Measurements from ENCODE around the gene LGALSL.

The LGALSL gene

DNA sequence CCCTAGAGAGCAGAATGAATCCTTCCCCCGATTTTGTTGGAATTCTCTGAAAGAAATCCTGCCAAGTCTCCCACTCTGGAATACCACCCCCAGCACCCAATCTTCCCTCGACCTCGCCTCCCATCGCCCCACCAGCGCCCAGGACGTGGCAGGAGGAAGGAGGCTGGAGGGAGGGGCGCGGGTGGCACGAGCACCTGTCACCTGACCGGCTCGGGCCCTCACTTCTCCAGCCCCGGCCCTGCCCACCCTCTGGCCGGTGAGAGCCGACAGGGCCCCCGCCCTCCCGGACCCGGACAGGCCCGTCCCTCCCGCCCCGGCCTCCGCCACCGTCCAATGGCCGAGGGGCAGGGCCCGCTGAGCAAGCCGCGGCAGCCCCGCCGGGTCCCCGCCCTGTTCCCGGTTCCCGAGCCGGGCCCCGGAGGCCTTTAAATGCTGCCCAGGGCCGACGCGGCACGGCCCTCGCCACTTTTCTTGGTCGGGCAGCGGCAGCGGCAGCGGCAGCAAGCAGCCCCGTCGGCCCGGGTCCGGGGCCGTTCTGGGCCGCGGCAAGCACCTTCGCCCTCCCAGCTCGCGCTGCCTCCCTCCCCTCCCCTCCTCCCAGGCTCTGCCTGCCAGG lies at the start of gene LGALSL:
Gene LGALSL, plus strand, starts transcription at position 393 of the 616 bp plus-strand sequence. CDS start 384 bp downstream, outside the sequence.
- DNase-seq (ENCODE audit: low read depth): no peak

DNA sequence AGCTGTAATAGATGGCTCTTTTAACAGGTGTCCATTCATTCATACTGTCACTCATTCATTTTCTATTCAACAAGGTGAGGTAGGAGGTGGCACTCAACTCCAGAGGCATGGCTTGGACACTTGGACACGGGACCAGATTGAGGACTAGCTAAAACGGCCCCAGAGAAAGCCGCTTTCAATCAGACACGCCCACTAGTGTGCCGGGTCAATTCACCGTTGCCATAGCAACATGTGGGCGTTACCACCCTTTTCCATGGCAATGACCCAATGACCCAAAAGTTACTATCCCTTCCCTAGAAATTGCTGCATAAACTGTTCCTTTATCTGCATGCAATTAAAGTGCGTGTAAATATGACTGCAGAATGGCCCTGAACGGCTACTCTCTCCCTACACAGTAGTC lies 49.2 kb upstream of the LGALSL start:
- no peak for DNase-seq (ENCODE audit: low read depth)

DNA sequence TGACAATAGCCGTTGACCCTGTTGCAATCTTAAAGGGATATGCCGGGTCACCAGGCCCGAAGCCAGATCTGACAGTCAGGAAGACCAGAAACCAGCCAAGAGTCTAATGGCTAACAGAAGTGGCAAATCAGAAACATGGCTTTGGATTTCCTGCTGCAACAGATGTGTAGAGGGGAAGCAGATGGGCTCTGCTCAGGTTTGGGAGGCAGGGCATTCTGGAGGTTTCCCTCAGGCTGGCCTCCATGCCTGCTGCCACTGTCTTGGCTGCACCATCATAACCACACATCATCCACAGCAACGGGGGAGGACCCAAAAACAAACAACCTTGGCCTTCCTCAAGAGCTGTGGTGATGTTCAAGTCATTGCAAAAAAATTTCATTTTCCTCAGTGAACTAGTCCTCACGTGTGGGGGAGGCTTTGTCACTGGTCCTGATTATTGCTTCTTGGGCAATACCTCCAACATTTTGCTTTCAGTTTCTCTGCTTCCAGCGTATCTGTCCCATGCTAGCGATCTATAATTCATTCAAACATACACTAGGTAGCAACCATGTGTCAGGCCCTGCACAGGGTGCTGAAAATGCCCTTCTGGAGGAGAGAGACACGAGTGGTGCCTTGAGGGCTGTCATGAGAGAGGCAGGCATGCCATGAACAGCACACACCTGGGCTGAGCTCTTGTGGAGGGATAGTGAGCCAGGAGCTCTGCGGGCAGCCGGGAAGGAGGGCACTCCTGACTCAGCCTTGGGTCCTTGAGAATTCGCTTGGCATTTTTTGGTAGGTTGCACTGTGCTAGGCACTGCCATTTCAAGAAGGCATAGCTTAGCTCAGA lies 48.2 kb upstream of the LGALSL start:
- no peak for DNase-seq (ENCODE audit: low read depth)

DNA sequence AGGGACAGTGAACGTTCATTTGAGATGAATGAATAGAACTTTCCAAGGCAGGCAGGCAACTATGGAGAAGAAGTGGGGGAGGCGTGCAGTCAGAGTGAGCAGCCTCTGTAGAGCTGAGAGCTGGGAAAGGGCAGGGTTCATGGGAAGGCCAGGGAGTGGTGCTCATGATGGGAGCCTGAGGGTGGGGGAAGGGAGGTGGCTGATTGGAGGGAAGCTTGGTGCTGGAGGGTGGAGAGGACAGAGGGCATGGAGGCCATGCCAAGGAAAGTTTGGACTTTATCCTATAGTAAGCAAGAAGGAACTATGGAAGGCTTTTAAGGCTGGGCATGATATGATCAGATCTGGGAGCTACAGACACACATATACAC lies 47.6 kb upstream of the LGALSL start:
- no peak for DNase-seq (ENCODE audit: low read depth)

DNA sequence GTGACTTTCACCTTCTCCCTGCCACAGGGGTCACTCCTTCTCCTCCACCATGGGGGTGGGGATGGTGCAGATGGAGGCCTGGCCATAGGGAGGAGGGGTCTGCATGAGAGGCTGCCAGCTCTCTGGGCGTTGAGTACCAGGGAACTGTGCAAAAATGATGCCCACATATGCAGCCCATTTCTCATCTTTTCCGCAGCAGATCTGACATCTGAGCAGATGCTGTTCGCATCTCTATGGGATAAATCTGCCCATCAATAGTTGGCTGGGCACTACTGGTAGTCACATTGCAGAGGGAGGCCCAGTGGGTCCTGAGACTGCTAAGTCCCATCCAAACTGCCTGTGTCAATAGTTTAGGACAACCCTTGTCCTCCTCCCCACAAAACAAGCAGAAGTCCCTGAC lies 45.9 kb upstream of the LGALSL start:
- no peak for DNase-seq (ENCODE audit: low read depth)

DNA sequence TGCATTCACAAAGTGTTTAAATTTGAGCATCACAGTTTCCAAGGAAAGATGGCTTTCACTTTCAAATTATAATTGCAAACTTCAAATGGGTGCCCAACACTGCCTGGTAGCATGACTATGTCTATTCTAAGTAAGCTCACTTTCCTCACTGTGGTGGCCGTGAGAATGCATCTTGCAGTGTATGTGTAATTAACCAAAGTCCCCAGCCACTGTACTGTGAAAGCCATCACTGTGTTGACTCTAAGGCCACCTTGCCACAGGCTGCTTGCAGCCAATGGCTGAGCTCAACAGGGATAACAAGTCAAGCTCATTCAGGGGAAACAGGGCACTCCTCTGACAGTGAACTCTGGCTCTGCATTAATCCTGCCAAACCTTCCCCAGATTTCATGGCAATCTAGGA lies 43.3 kb upstream of the LGALSL start:
- no peak for DNase-seq (ENCODE audit: low read depth)

DNA sequence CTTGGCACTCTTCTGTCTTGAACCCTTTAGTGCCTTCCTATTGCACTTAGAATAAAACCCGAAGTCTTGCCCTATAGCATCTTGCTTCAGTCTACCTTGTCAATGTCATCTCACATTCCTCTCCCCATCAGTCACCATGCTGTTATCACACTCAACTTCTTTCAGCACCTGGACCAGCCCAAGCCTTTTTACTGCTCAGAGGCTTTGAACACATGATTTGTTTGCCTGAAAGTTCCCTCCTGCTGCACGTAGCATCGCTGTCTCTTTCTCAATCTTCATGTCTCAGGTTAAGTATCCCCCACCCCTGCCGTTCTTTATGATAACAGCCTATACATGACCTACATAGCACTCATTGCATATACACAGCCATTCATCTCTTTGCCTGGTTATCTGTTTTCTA lies 41.3 kb upstream of the LGALSL start:
- DNase-seq (ENCODE audit: low read depth): no peak

DNA sequence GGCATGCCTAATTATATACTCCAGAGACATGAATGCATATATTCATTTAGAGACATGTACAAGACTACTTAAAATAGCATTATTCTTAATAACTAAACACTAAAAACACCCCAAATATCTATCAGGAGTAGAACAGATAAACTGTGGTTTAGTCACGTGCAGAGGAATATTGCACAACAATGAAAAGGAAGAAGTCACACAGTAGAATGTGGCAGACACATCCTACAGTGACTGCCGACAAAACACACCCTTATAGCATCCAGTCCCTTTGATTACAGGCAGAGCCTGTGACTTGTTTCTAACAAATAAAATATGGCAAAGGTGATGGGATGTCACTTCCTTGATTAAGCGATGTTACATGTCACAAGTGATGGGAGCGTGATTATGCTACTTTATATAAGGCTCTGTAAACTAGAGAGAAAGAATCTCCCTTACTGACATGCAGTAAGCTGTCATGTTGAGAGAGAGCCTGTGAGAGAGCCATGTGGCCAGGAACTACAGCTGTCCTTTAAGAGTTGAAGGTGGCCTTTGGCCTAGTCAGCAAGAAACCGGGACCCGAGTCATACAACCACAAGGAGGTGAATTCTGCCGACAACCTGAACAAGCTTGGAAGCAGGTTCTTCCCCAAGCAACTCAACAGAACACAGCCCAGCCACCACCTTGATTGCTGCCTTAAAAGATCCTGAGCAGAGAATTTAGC lies 39.1 kb upstream of the LGALSL start:
- DNase-seq (ENCODE audit: low read depth): no peak

DNA sequence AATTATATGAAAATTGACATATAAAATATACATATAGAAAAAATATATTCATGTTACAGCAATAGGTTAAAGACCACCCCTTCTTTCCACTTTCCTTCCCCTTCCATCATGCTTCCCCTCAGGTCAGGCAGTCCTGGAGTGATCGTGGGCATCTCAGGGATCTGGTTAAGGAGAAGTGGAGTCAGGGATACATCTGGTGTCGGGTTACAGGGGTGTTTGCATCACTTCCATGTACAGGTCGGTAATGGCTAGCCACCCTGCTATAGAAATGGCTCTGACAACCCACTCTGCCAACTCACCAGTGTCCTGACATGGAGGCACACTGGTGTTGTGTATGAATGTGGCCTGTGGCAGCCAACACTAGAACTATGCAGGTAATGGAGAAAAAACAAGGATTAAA lies 36.3 kb upstream of the LGALSL start:
- no peak for DNase-seq (ENCODE audit: low read depth)

DNA sequence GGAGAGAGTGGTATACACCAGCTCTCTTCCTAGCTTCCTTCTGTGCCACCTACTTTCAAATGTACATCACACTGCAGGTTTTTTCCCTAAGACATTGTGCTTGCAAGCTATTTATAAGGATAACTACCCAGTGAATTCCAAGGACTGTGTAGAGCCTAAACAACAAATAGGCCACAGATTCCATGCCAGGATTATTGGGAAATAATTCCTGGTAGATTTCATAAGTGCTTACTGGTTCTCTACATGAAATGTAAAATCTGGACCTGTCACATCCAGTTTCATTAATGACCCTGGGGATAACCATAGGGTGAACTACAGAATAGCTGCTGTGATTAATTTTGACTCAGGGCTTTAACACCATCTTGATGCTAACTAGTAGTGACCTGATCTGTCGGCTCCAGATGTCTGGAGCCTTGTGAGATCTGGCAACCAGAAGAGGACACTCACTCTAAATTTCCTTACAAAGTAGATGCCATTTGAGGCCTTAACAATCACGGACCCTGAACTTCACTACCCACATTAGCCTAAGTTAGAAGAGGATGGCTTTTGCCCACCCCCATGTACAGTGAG lies 34.3 kb upstream of the LGALSL start:
- DNase-seq (ENCODE audit: low read depth): no peak

DNA sequence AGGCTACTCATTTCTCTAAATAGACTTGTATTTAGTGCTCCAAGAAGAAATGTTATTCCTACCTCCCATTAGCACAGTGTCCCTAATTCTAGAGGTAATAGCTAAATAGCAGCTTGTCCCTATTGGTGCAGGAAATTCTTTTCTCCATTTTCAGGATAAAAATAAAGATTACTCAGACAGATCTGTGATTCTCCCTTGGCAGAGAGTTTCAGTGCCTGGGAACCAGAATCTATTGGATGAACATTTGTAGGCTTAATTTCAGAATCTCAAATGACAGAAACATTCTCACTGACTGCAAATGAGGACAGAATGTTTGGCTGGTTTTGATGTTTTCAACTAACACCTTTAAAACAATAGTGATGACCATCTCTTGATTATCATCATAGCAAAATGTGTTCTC lies 33.3 kb upstream of the LGALSL start:
- DNase-seq (ENCODE audit: low read depth): no peak

DNA sequence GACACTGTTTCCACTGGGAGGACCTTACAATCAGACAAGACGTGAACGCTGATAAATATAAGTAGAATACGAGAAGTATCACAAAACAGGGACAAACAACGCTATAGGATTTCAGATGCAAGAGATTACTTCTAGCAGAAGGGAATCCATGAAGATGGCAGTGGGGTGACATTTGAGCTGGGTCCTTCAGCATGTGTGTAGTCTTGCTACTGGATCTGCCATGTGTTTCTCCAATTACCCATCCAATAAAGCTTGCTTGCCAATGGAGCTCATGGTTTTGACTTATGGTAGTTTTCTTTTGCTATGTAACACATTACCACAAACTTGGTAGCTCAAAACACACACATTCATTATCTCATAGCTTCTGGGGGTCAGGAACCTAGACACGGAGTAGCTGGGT lies 32.8 kb upstream of the LGALSL start:
- DNase-seq (ENCODE audit: low read depth): no peak

DNA sequence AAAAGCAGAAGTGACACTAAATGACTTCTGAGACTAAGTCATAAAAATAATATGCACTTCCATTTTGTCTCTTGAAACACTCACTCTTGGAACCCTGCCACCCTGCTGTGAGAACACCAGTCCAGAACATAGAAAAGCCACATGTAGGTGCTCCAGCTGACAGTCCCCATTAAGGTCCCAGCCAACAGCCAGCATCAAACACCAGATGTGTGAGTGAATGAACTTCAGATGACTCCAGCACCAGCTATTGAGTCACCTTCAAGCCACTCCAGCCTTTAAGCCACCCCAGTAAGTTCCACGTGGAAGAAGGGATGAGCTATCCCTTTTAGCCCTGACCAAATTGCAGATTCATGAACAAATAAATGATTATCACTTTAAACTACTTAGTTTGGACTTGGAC lies 31.5 kb upstream of the LGALSL start:
- no peak for DNase-seq (ENCODE audit: low read depth)

DNA sequence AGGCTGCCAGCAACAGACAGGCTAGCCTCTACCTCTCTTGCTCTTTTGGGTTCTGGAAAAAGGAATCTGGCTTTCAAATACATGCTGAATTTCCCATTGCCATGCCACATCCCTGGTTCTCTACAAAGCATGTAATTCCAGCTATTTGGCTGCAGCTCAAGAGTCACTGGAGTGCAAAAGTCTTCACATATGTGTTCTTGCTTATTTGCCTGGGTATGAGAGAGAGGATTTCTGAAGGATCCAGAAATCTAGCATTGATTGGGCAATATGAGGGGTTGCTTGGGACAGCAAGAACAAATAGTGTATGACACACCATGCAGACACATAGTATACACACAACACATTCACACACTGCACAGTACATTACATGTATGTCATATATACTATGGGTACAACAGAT lies 30.7 kb upstream of the LGALSL start:
- no peak for DNase-seq (ENCODE audit: low read depth)

DNA sequence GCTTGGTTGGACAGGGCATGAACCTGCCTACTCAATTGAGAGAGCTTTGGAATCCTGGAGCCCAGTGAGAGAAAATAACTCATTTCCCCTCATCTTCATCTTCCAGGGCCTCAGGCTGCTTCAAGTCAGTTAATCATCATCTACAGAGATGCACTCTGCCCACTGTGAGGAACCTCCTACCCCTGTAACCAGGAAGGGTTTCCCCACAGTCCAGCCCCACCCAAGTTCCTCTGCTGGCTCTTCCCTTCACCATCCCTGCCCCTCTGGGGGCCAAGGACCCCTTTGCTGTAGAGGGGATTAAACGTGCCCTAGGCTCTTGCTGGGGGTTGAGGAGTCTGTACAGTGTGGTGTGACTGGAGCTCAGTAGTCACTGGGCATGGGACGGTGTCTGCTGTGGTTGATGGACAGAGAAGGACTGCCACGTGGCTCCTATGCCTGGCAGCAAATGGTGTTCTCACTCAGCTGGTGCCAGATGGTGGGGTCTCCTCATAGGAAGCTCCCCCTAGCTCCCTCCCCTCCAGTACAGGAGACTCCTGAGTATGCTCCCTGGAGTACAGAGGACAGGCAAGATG lies 29.5 kb upstream of the LGALSL start:
- no peak for DNase-seq (ENCODE audit: low read depth)

DNA sequence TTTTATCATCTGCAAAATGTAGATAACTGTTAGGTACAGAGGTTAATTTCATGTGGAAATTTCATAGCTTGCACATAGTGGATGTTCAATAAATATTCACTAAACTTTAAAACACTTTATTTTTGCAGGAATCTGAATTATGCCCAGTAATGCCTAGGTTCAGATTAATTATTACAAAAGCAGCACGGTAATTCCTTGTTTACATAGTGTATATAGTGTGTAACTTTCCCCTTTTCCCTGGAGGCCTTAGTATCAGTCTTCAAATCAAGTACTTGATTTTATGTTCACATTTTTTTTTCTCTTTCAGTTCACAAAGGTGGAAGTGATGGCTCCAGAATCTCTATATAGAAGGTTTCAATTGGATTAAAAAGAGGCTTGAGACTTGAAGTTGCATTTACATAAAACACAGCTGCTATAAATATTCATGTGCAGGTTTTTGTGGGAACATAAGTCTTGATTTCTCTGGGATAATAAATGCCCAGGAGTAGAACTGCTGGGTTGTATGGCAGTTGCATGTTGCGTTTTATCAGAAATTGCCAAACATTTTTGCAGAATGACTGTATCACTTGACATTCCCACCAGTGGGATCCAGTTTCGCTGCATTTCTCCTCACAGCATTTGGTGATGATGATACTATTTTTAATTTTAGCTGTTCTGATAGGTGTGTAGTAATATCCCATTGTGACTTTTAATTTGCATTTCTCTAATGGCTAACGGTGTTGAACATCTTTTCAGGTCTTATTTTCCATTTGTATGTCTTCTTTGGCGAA lies 27.6 kb upstream of the LGALSL start:
- no peak for DNase-seq (ENCODE audit: low read depth)

DNA sequence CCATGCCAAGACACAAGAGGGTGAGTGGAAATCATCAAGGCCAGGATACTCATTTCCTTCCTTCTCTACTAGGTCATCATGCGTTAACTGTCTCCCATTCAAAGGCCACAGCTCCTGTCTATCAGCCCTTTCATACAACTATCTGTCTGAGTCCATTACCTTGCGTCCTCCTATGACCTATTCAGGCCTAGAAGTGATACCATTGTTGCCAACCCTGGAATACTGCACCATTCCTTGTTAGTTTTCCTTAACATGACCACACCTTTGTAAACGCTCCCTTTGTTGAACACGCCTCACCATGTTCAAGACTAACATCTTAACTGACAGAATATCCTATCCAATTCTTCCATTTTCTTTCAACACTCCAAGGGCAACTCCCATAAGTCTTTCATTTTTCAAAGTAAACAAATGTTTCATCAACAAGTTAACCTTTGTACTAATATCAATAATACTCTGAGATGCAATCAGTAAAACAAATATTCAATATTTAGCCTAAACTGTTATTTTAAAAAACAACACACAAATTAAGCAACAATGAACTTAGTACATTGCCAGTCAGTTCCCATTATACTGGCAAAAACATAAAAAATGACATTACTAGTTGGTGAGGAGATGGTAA lies 19.8 kb upstream of the LGALSL start:
- DNase-seq (ENCODE audit: low read depth): no peak

DNA sequence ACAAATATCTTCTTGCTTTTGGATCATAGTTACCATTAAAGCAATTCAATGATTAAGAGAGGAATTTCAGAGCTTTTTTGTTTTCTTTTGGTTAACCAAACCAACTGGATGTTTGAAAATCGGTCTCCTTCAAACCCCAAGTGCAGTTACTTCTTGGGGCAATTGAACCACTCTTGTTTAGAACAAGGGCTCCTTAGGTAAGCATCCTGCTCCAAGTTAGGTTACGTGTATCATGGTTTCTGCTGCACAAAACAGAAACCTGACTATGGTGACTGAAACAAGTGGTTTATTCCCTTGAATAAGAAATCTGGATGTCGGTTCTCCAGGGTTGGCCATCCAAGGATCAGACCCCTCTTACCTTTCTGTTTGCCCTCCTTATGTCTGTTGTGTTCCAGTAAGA lies 16.1 kb upstream of the LGALSL start:
- DNase-seq (ENCODE audit: low read depth): no peak

DNA sequence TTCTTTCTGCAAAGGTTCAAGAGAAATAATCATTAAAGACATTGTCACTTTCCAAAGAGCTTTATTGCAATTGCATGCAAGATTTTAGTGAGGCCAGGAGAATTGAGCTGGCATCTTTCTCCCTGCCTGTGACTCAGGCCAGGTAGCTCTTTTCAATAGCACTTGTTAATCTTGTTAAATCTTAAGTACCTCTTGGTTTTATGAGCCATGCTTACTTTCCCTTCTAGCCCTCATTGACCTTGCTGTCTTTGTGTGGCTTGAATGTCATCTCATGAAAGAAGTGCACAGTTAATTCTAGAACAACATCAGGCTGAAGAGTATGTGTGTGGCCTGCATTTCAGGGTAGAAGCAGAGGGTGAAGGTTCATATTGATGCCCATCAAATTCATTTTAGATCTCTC lies 14.8 kb upstream of the LGALSL start:
- no peak for DNase-seq (ENCODE audit: low read depth)

DNA sequence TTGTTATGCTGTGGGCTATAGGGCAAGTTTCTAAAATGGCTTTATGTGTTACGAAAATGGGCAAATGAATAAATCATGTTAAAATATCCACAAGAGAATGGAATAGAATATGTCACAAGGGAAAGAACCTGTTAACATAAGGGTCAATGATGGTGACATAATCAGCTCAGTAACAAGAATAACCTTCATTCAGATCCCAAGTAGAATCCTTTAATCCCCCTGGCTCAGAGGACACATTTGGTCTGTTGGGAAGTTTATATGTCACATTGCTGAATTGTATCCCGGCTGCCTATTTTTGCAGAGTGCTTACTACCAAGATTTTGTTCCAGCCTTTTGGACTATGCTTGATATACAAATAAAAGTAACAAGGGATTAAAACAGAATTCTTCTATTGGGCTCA lies 13.1 kb upstream of the LGALSL start:
- no peak for DNase-seq (ENCODE audit: low read depth)

DNA sequence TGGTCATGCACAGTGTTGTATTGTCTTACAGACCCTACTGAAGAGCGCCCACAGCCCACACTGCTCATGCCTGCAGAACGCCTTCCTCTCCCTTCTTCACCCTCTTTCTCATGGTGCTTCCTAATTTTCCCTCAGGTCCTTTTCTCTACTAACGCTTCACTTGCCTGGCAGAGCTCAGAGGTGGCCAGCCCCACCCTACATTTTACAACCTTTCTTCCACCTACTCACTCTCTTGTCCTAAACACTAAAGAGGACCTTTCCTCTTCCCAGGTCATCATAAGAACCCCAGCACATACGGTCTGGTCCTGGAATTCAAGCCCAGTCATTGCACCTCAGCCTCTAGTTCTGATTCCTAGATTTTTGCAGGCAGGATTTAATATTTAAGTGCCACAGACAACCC lies 11.7 kb upstream of the LGALSL start:
- DNase-seq (ENCODE audit: low read depth): no peak
